ENCODE measurements around the gene LENG1.

Gene LENG1

DNA sequence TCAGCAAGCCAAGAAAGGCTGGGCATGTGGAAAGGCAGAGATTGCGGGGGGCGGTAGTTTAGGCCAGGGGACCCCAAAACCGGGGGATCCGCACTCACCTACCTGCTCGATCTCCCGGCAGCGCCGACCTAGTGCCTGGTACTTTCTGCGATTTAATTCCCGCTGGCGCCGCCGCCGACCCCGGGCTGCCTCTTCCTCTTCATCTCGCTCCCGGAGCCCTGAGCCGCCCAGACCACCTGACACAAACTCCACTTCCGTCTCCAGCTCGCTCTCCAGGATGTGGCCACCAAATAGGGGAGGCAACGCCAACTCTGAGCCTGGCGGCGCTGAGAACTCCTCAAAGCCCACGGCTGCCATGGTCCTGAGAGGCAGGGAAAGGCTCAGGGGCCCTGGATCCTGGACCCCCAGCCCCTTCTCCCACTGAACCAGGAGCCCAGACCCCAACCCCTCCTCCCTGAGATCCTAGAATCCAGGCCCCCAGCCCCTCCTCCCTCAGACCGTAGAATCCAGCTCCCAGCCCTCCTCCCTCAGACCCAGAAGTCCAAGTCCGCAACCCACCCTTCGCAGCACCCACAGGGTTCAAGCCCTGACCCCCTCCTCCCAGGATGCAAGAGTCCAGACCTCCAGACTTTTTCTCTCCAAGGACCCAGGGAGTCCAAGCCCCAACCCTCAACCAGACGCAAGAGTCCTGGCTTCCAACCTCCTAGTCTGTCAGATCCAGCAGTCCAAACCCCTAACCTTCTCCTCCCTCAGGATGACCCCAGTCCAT lies 45.0 kb downstream of the LENG1 start:
- no peak for TF ChIP-seq ZFX (IDR thresholded peaks at IDR 0.05; ENCODE audit: borderline replicate concordance)
- TF ChIP-seq, protein P1, sequence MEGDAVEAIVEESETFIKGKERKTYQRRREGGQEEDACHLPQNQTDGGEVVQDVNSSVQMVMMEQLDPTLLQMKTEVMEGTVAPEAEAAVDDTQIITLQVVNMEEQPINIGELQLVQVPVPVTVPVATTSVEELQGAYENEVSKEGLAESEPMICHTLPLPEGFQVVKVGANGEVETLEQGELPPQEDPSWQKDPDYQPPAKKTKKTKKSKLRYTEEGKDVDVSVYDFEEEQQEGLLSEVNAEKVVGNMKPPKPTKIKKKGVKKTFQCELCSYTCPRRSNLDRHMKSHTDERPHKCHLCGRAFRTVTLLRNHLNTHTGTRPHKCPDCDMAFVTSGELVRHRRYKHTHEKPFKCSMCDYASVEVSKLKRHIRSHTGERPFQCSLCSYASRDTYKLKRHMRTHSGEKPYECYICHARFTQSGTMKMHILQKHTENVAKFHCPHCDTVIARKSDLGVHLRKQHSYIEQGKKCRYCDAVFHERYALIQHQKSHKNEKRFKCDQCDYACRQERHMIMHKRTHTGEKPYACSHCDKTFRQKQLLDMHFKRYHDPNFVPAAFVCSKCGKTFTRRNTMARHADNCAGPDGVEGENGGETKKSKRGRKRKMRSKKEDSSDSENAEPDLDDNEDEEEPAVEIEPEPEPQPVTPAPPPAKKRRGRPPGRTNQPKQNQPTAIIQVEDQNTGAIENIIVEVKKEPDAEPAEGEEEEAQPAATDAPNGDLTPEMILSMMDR (IDR thresholded peaks at IDR 0.05): no peak
- H3K27ac ChIP-seq: peak overlapping the region; percentile 80

DNA sequence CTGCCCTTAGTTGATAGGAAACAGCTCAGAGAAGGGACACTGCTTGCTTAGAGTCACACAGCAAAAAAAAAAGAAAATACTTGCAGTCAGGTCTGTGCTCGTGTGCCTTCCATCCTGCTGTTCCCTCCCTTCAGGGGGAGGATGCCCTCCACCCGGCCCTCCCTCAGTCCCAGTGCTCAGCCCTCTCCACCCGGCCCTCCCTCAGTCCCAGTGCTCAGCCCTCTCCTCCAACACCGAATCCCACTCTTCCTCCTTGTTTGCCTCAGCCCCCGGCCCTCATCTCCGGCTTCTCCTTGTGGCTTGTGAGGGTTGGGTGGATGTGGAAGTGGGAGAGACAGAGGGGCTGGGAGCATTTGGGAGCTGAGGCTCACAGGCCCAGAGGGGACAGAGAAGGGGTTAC lies 49.9 kb downstream of the LENG1 start:
- TF ChIP-seq, protein P1 (IDR thresholded peaks at IDR 0.05): no peak
- TF ChIP-seq ZFX (IDR thresholded peaks at IDR 0.05; ENCODE audit: borderline replicate concordance): no peak

DNA sequence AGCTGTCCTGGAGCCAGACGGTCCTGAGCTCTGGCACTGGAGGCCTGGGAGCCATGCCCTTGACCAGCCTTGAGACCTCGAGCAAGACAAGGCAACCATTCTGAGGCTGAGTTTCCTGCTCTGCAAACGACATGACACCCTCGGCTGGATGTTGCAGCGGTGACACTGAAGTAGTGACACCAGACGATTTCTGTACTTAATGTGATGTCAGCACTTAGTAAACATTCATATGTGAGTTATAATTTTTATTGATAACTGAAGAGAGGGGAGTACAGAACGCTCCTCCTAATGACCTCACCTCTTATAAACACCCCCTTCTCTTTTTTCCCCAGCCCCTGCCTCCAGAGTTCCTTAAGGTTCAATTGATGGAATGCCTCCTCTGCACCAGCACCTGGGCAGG lies 51.0 kb downstream of the LENG1 start:
- TF ChIP-seq, protein P1 (IDR thresholded peaks at IDR 0.05): no peak
- no peak for TF ChIP-seq ZFX (IDR thresholded peaks at IDR 0.05; ENCODE audit: borderline replicate concordance)
- H3K27ac ChIP-seq: no peak overlapping the region

More for the DNA sequence above, 49.9 kb downstream of the LENG1 start:
- H3K27ac ChIP-seq: no peak overlapping the region

DNA sequence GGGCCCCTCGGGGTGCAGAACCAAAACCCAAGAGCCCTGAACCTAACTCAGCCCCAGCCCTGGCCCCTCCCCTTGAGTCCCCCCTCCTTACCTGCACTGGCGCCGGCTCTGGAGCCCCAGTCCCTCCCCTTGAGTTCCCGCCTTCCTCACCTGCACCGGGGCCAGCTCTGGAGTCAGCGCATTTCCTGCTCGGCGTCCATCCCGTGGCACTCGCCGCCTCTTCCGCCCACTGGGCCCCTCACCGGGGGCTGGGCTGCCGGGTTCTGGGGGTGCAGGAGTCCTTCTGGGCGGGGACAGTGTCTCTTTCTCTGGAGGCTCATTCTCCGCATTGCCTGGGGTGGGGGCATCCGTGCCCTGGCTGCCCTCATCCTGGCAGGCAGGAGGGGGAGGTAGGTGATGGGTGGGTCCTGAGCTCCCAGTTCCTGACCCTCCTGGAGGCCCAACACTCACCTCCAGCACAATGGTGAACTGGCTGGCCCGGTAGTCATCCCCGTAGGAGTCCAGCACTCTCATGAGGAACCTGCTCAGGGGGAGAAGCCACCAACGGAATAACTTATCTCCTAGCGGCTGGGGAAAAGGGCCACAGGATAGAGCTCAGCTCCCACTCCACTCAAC lies 51.5 kb downstream of the LENG1 start:
- TF ChIP-seq, protein P1 (IDR thresholded peaks at IDR 0.05): no peak
- no peak for TF ChIP-seq ZFX (IDR thresholded peaks at IDR 0.05; ENCODE audit: borderline replicate concordance)
- no peak overlapping the region for H3K27ac ChIP-seq

DNA sequence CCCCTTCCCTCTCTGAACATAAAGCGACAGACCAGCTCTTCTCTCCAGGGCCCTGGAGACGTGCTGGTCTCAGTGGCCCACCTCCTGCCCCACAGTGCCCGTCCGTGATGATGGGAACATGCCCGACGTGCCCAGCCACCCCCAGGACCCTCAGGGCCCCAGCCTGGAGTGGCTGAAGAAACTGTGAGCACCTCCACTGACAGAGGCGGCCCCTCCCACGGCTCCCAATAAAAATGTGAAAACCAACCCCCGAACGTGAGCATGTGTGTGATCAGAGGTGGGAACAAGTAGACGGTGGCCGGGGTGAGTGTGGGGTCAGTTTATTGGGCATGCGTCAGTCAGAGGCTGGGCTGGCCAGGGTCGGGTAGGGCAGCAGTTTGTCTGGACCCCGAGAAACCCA lies 52.8 kb downstream of the LENG1 start:
- no peak overlapping the region for H3K27ac ChIP-seq
- TF ChIP-seq ZFX (IDR thresholded peaks at IDR 0.05; ENCODE audit: borderline replicate concordance): no peak
- TF ChIP-seq, protein P1 (IDR thresholded peaks at IDR 0.05): no peak

DNA sequence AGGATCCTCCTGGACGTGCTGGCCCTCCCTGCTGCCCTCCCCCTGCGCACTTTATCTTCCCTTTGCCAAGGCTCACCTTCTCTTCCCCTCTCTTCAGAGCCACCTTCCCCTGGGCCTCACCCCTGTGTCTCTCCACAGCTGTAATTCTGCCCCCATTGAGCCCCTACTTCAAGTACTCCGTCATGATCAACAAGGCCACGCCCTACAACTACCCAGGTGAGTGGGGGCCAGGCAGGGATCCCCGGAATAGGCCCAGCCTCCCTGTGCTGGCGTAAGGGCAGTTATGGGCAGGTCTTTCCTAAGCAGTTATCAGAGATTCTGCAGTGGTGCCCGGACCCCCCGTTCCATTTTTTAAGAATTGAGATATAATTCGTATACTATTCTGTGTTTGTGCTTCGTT lies 53.7 kb downstream of the LENG1 start:
- no peak for TF ChIP-seq ZFX (IDR thresholded peaks at IDR 0.05; ENCODE audit: borderline replicate concordance)
- TF ChIP-seq, protein P1 (IDR thresholded peaks at IDR 0.05): no peak
- no peak overlapping the region for H3K27ac ChIP-seq
